Stomach (tissue), 9 donors: ENCODE results near the gene BCL6. TPM values are rescaled to one million over a fixed set of nuclear protein-coding genes. Genes with fewer than 3 reads are reported as not detected.
A peak's percentile ranks its signal among the peaks of the same experiment; 100 is the strongest.
"Not testable (repeated sequence)": the region's sequence is repeated elsewhere in the genome, so short reads cannot be mapped to it uniquely, and the experiment has no call there.

ENCODE experiments used
- DNase-seq, 2 donors: peaks; one replicate each; pipeline versions ENCODE4 v3.0.0 to v3.0.0-alpha.2; 2013 to 2019
- H3K27ac ChIP-seq, 5 donors: fragments of 200-600 bp in 4 of 5; sonication (generic) in 4 of 5; one replicate each; pipeline ENCODE4 v1.5.1; 2013 to 2019; ENCODE audit warnings: mild to moderate bottlenecking in 1 of 5, moderate library complexity in 1 of 5
- H3K27me3 ChIP-seq, 3 donors: fragments of 200-600 bp; sonication (generic); one replicate each; pipeline ENCODE4 v1.5.1; 2017 to 2019; ENCODE audit warnings: mixed run types in 1 of 3
- H3K36me3 ChIP-seq, 4 donors: fragments of 200-600 bp; sonication (generic); 1 replicate in 3 of 4; 2 replicates in 1 of 4; pipeline ENCODE4 v1.5.1; 2016 to 2019
- H3K4me1 ChIP-seq, 4 donors: fragments of 200-600 bp; sonication (generic); one replicate each; pipeline ENCODE4 v1.5.1; 2016 to 2019
- H3K4me3 ChIP-seq, 4 donors: fragments of 200-600 bp; sonication (generic) in 3 of 4; one replicate each; pipeline ENCODE4 v1.5.1; 2016 to 2019; ENCODE audit warnings: mild to moderate bottlenecking in 1 of 4
- H3K9me3 ChIP-seq, 4 donors: fragments of 200-600 bp; sonication (generic); one replicate each; pipeline ENCODE4 v1.5.1; 2016 to 2019
- EP300 ChIP-seq: sonication (generic); formaldehyde crosslinking; IDR thresholded peaks from one replicate; pipeline ENCODE4 v1.6.1; 2017; ENCODE audit warnings: antibody characterized with exemption
- POLR2A ChIP-seq, 4 donors: fragments of 450-650 bp; IDR thresholded peaks; one replicate each; pipeline ENCODE4 v1.6.1; 2016; ENCODE audit warnings: antibody characterized with exemption in 4 of 4, control low read depth in 2 of 4, mild to moderate bottlenecking in 1 of 4, moderate library complexity in 1 of 4
- POLR2AphosphoS5 ChIP-seq, 3 donors: sonication (generic); formaldehyde crosslinking; IDR thresholded peaks; one replicate each; pipeline ENCODE4 v1.6.1; 2016; ENCODE audit warnings: antibody characterized with exemption in 3 of 3
- WGBS, 5 donors: extraction: QIAGEN DNeasy Blood & Tissue Kit in 3 of 5; methylation state at CpG; one replicate each; pipeline versions ENCODE4 v1.1.5 to v1.1.7; 2013 to 2018; 5-methylcytosine and 5-hydroxymethylcytosine counted together
- intact Hi-C: fragments of 100-400 bp; cut with DNase I; formaldehyde crosslinking; loops from one replicate; pipeline ENCODE4 v1.15.1; 2023; ENCODE audit warnings: low total_unique reads
- polyA plus RNA-seq, 3 donors: library from polyadenylated mRNA; stranded (reverse); fragments of 200-250 nt; gene quantifications; one replicate each; pipeline ENCODE4 v1.2.3, GENCODE V29; 2013
- total RNA-seq, 5 donors: library from RNA; depleted of rRNA; stranded (reverse); fragments of >200 nt; gene quantifications; one replicate each; pipeline versions ENCODE4 v1.1.0 to v1.2.3, GENCODE V29; 2014 to 2016
- TF ChIP-seq, protein P1 (sequence below), 7 experiments: fragments of 450-650 bp in 4 of 7; fragments of 200-600 bp in 3 of 7; sonication (generic) in 3 of 7; IDR thresholded peaks; one replicate each; pipeline ENCODE4 v1.5.1; 2016 to 2019; ENCODE audit warnings: antibody characterized with exemption in 7 of 7, control low read depth in 2 of 7, mild to moderate bottlenecking in 1 of 7
- donor health status: healthy with polysubstance abuse.
- donor health status: Bipolar disorder and iron deficiency.
- donor health status: healthy.

BCL6 gene
- total and polyA plus RNA-seq, 8 donors = 11.1 to 112 (median 37.7) TPM

DNA sequence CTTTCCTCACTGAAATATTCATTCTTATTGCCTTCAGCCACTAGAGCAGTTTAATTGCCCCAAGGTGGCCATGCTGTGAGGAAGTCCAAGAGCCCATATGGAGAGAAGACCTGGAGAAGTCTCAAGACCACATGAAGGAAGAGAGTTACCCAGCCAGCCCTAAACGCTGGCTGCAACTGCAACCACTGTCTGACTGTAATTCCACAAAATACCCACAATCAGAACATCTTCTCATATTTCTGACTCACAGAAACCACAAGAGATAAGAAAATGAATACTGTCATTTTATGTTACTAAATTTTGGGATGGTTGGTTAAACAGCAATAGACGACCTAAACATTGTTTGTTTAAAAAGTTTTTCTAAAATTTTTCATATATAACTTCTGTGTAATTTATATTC lies 60.4 kb downstream of the BCL6 start:
- intact Hi-C loops = no loop called here
- no peaks in the 10 kb centered on the region for H3K4me1 ChIP-seq
- H3K27ac ChIP-seq = no peak overlapping the region
- 54 to 75% (median 65%) methylated on average over 2 of the region's 2 CpGs for WGBS, 5 donors
- H3K36me3 ChIP-seq = no peaks in the 10 kb centered on the region
- no peak overlapping the region for H3K4me3 ChIP-seq
- no peak for DNase-seq
- TF ChIP-seq EP300 (no peak), POLR2A (IDR thresholded peaks at IDR 0.05) (no peak), POLR2AphosphoS5 (IDR thresholded peaks at IDR 0.05) (no peak)
- TF ChIP-seq, protein P1, sequence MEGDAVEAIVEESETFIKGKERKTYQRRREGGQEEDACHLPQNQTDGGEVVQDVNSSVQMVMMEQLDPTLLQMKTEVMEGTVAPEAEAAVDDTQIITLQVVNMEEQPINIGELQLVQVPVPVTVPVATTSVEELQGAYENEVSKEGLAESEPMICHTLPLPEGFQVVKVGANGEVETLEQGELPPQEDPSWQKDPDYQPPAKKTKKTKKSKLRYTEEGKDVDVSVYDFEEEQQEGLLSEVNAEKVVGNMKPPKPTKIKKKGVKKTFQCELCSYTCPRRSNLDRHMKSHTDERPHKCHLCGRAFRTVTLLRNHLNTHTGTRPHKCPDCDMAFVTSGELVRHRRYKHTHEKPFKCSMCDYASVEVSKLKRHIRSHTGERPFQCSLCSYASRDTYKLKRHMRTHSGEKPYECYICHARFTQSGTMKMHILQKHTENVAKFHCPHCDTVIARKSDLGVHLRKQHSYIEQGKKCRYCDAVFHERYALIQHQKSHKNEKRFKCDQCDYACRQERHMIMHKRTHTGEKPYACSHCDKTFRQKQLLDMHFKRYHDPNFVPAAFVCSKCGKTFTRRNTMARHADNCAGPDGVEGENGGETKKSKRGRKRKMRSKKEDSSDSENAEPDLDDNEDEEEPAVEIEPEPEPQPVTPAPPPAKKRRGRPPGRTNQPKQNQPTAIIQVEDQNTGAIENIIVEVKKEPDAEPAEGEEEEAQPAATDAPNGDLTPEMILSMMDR (IDR thresholded peaks at IDR 0.05) = no peak
- H3K9me3 ChIP-seq = peaks cover 0 to 19% (median 14%) of the 10 kb centered on the region in 4 donors
- peaks cover 0 to 26% (median 0%) of the 10 kb centered on the region in 3 donors for H3K27me3 ChIP-seq

DNA sequence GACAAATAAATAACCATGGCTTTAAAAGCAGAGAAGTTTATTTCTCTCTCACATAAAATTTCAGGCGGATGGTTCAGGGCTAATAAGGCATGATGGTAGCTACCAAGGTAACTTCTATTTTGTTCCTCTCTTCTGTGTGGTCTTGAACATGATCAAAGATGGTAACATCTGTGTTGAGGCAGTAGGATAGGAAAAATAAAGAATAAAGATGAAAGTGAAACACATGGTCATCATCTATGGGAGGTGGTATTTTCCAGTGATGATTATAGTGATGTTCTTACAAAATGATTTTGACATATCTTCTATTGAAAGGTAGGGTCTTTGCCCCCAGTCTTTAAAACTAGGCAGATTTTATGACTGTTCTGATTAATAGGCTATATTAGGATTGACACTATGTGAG lies 60.8 kb downstream of the BCL6 start:
- no peaks in the 10 kb centered on the region for H3K36me3 ChIP-seq
- no peak for TF ChIP-seq EP300
- TF ChIP-seq, protein P1 (IDR thresholded peaks at IDR 0.05) = no peak
- TF ChIP-seq POLR2AphosphoS5 (IDR thresholded peaks at IDR 0.05) = no peak
- no peak for TF ChIP-seq POLR2A (IDR thresholded peaks at IDR 0.05)
- 86 to 100% (median 94%) methylated on average over 1 of the region's 1 CpG for WGBS, 5 donors

DNA sequence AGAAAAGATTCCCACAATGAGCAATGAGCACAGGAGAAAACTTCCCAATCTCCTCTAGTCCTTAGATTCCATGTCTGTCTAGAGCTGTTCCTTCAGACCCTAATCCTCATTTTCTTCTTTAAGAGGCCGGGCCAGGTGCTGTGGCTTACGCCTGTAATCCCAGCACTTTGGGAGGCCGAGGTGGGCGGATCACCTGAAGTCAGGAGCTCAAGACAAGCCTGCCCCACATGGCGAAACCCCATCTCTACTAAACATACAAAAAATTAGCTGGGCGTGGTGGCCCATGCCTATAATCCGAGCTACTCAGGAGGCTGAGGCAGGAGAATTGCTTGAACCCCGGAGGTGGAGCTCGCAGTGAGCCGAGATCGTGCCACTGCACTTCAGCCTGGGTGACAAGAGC lies 63.5 kb downstream of the BCL6 start:
- H3K4me1 ChIP-seq = peaks cover 0 to 12% (median 7%) of the 10 kb centered on the region in 4 donors
- H3K4me3 ChIP-seq, DNase-seq, H3K27ac ChIP-seq, H3K36me3 ChIP-seq, intact Hi-C loops: not testable (repeated sequence)
- WGBS, 5 donors = 78 to 88% (median 80%) methylated on average over 11 of the region's 11 CpGs
- H3K27me3 ChIP-seq = peaks cover 0 to 12% (median 0%) of the 10 kb centered on the region in 3 donors
- H3K9me3 ChIP-seq = peaks cover 0 to 19% (median 14%) of the 10 kb centered on the region in 4 donors

More for the DNA sequence above, 60.8 kb downstream of the BCL6 start:
- intact Hi-C loops = no loop called here
- Histone ChIP-seq H3K27me3 (peaks cover 0 to 26% (median 0%) of the 10 kb centered on the region in 3 donors), H3K4me3 (no peak overlapping the region), H3K9me3 (peaks cover 0 to 19% (median 14%) of the 10 kb centered on the region in 4 donors), H3K27ac (no peak overlapping the region), H3K4me1 (peaks cover 0 to 4% (median 1%) of the 10 kb centered on the region in 4 donors)
- no peak for DNase-seq

DNA sequence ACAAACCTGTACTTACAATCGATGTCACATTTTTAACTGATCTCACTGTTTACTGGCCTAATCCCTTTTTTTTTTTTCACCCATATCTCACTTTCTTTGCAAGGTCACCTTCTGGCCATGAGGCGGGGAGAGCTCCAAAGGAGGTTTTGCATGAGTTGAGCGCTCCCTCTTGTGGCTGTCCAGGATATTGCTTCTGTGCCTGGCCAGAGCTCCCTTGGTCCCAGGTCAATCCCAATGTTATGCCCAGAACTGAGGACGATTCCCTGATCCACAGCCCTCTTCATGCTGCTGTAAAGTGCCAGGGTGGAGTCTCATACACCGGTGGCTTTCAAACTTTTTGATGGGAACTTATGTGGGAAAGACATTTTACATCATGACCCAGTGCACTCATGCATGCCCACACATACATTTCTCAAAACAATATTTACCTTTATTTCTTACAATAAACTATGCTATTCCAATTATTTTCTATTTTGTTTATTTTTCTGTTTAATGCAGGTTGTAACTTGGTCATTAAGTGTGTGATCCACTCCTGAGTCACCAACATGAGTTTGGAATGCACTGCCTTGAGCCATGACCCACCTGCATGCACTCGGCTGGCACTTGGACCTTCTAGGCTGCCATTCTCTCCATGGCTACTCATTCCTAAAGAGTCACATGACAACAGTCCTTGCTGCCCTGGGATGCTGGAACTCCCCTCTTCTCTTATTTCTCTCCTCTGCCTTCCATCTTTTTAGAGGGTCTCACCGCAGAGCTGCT lies 65.5 kb downstream of the BCL6 start:
- no peak overlapping the region for H3K27ac ChIP-seq
- H3K9me3 ChIP-seq = peaks cover 0 to 4% (median 3%) of the 10 kb centered on the region in 4 donors
- H3K4me3 ChIP-seq = no peak overlapping the region
- H3K27me3 ChIP-seq = peaks cover 0 to 12% (median 0%) of the 10 kb centered on the region in 3 donors
- H3K36me3 ChIP-seq = no peaks in the 10 kb centered on the region
- WGBS, 5 donors = 28 to 32% (median 29%) methylated on average over 7 of the region's 7 CpGs
- no peak for TF ChIP-seq POLR2A (IDR thresholded peaks at IDR 0.05)
- TF ChIP-seq, protein P1 (IDR thresholded peaks at IDR 0.05) = peak in 5 of 7 experiments; percentile 87 to 97 (median 89)
- intact Hi-C loops = loop anchor here (10.0 kb wide), 2 partner anchors 65 to 455 kb away; no protein-coding TSS in a partner anchor
- peaks cover 0 to 12% (median 7%) of the 10 kb centered on the region in 4 donors for H3K4me1 ChIP-seq
- DNase-seq = peak; percentile 86 to 90
